ENCODE results near the gene GM2A. TPM values are rescaled to one million over a fixed set of nuclear protein-coding genes. Genes with fewer than 3 reads are reported as not detected.
A peak's percentile ranks its signal among the peaks of the same experiment; 100 is the strongest.

GM2A gene
- total RNA-seq, 1 experiment from 2014 or later, result 36.1 TPM

GRCh38 chr5:151222054-151222789 is 30.8 kb upstream of the GM2A start:
- Mint-ChIP-seq H3K27me3 (ENCODE audit: insufficient read depth, unreplicated experiment) (no peaks in the 10 kb centered on the region), H3K4me3 (ENCODE audit: unreplicated experiment) (peak overlapping the region; percentile 84), H3K27ac (ENCODE audit: low read depth, unreplicated experiment) (peak overlapping the region; percentile 57), H3K36me3 (ENCODE audit: insufficient read depth, unreplicated experiment) (no peaks in the 10 kb centered on the region), H3K4me1 (ENCODE audit: insufficient read depth, unreplicated experiment) (peaks cover 18% of the 10 kb centered on the region), H3K9me3 (ENCODE audit: unreplicated experiment) (no peaks in the 10 kb centered on the region)
- ChIA-PET CTCF (interaction anchor here (0.6 to 4.5 kb wide), 7 partner anchors 15 to 522 kb away, joined by 3 to 36 read pairs (median 5); no protein-coding TSS in a partner anchor), POLR2A (interaction anchor here (1.1 to 2.1 kb wide), 2 partner anchors 12 to 13 kb away, joined by 3 to 22 read pairs; no protein-coding TSS in a partner anchor)
- no TSS peak for BruUV-seq (replicated peaks)
- TF ChIP-seq CTCF (IDR thresholded peaks at IDR 0.05; ENCODE audit: unreplicated experiment), result no peak
- intact Hi-C loops (cut with micrococcal nuclease), result no loop called here
- no peak for DNase-seq (ENCODE audit: unreplicated experiment)

GRCh38 chr5:151222790-151223446 is 30.1 kb upstream of the GM2A start:
- POLR2A ChIA-PET, result interaction anchor here (0.7 to 2.4 kb wide), 7 partner anchors 11 to 50 kb away, joined by 3 to 22 read pairs (median 6); partner anchors contain the start of gene GM2A
- no TSS peak for BruUV-seq (replicated peaks)
- Mint-ChIP-seq H3K27me3 (ENCODE audit: insufficient read depth, unreplicated experiment) (no peaks in the 10 kb centered on the region), H3K4me1 (ENCODE audit: insufficient read depth, unreplicated experiment) (peaks cover 18% of the 10 kb centered on the region), H3K9me3 (ENCODE audit: unreplicated experiment) (no peaks in the 10 kb centered on the region), H3K27ac (ENCODE audit: low read depth, unreplicated experiment) (peak overlapping the region; percentile 57), H3K36me3 (ENCODE audit: insufficient read depth, unreplicated experiment) (no peaks in the 10 kb centered on the region), H3K4me3 (ENCODE audit: unreplicated experiment) (peak overlapping the region; percentile 84)
- no peak for TF ChIP-seq CTCF (IDR thresholded peaks at IDR 0.05; ENCODE audit: unreplicated experiment)
- CTCF ChIA-PET, result interaction anchor here (0.6 to 4.5 kb wide), 14 partner anchors 9 to 523 kb away, joined by 3 to 36 read pairs (median 5); no protein-coding TSS in a partner anchor
- intact Hi-C loops (cut with micrococcal nuclease), result no loop called here
- DNase-seq (ENCODE audit: unreplicated experiment), result peak; percentile 20

- ChIA-PET POLR2A (interaction anchor here (0.7 to 2.4 kb wide), 12 partner anchors 11 to 444 kb away, joined by 3 to 22 read pairs (median 4); partner anchors contain the start of gene GM2A), CTCF (interaction anchor here (0.6 to 4.5 kb wide), 21 partner anchors 8 to 675 kb away, joined by 3 to 36 read pairs (median 5); no protein-coding TSS in a partner anchor)
- no peaks in the 10 kb centered on the region for H3K36me3 Mint-ChIP-seq (ENCODE audit: insufficient read depth, unreplicated experiment)
- H3K4me1 Mint-ChIP-seq (ENCODE audit: insufficient read depth, unreplicated experiment), result peaks cover 18% of the 10 kb centered on the region
- intact Hi-C loops (cut with micrococcal nuclease), result loop anchor here (1.0 kb wide), 1 partner anchor 11 kb away; no protein-coding TSS in a partner anchor
- no peaks in the 10 kb centered on the region for H3K9me3 Mint-ChIP-seq (ENCODE audit: unreplicated experiment)
- peak within 1 kb of the TSS; percentile 84 for H3K4me3 Mint-ChIP-seq (ENCODE audit: unreplicated experiment)
- no peaks in the 10 kb centered on the region for H3K27me3 Mint-ChIP-seq (ENCODE audit: insufficient read depth, unreplicated experiment)
- no TSS peak for BruUV-seq (replicated peaks)
- H3K27ac Mint-ChIP-seq (ENCODE audit: low read depth, unreplicated experiment), result peak within 1 kb of the TSS; percentile 75
- TF ChIP-seq CTCF (IDR thresholded peaks at IDR 0.05; ENCODE audit: unreplicated experiment), result no peak
- DNase-seq (ENCODE audit: unreplicated experiment), result peak; percentile 74
Measured at GRCh38 chr5:151223447-151224264, 29.3 kb upstream of the GM2A start, which contains the start of gene CCDC69. Gene CCDC69 (minus strand): TSS chr5:151224092. CDS start chr5:151223970, 122 bp downstream.

All from MCF 10A (cell line).